SK-N-SH treated with all-trans-retinoic acid at 6 μM for 48 hours (cell line): ENCODE measurements around the gene CCR5AS.
"Not testable (repeated sequence)": the region's sequence is repeated elsewhere in the genome, so short reads cannot be mapped to it uniquely, and the experiment has no call there.

ENCODE experiments used
- ATAC-seq: fragments of 200-7000 bp; cut with Tn5 transposase; 3 replicates; pipeline ENCODE4 v1.9.1; 2020; ENCODE audit warnings: mild to moderate bottlenecking, moderate library complexity
- ARNTL ChIP-seq: fragments of 450-650 bp; formaldehyde crosslinking; IDR thresholded peaks from 2 replicates; pipeline ENCODE4 v1.5.0; 2020; ENCODE audit warnings: low read depth, mild to moderate bottlenecking, moderate library complexity, borderline replicate concordance
- CREB5 ChIP-seq: fragments of 250-450 bp; sonication (Bioruptor Pico); IDR thresholded peaks from 2 replicates; pipeline ENCODE4 v1.5.1; 2020; ENCODE audit warnings: low read depth, mild to moderate bottlenecking, moderate library complexity
- CSDC2 ChIP-seq: fragments of 250-450 bp; sonication (Bioruptor Pico); IDR thresholded peaks from 2 replicates; pipeline ENCODE4 v1.5.0; 2020; ENCODE audit warnings: mild to moderate bottlenecking, moderate library complexity
- CSRNP3 ChIP-seq: fragments of 250-450 bp; sonication (Bioruptor Pico); IDR thresholded peaks from 2 replicates; pipeline ENCODE4 v1.5.1; 2021; ENCODE audit warnings: mild to moderate bottlenecking, moderate library complexity
- ESRRG ChIP-seq: fragments of 250-450 bp; sonication (Bioruptor Pico); IDR thresholded peaks from 2 replicates; pipeline ENCODE4 v1.6.1; 2021; ENCODE audit warnings: mild to moderate bottlenecking
- ISL1 ChIP-seq: fragments of 250-450 bp; sonication (Bioruptor Pico); IDR thresholded peaks from 2 replicates; pipeline ENCODE4 v2.1.2; 2022; ENCODE audit warnings: mild to moderate bottlenecking, moderate library complexity
- OSR1 ChIP-seq: fragments of 250-450 bp; sonication (Bioruptor Pico); IDR thresholded peaks from 2 replicates; pipeline ENCODE4 v1.8.0; 2022; ENCODE audit warnings: moderate library complexity, mild to moderate bottlenecking, inconsistent platforms
- PATZ1 ChIP-seq: fragments of 250-450 bp; sonication (Bioruptor Pico); IDR thresholded peaks from 2 replicates; pipeline ENCODE4 v1.8.0; 2020; ENCODE audit warnings: mild to moderate bottlenecking, moderate library complexity, borderline replicate concordance
- POU6F1 ChIP-seq: fragments of 250-450 bp; sonication (Bioruptor Pico); IDR thresholded peaks from 2 replicates; pipeline ENCODE4 v1.8.0; 2021; ENCODE audit warnings: low read depth, mild to moderate bottlenecking, moderate library complexity, borderline replicate concordance
- PPARA ChIP-seq: fragments of 250-450 bp; sonication (Bioruptor Pico); IDR thresholded peaks from 2 replicates; pipeline ENCODE4 v1.5.0; 2020; ENCODE audit warnings: mild to moderate bottlenecking, borderline replicate concordance
- SNAI2 ChIP-seq: fragments of 250-450 bp; sonication (Bioruptor Pico); IDR thresholded peaks from 2 replicates; pipeline ENCODE4 v1.5.0; 2020; ENCODE audit warnings: mild to moderate bottlenecking, moderate library complexity
- TCF4 ChIP-seq: fragments of 250-450 bp; sonication (Bioruptor Pico); IDR thresholded peaks from 2 replicates; pipeline ENCODE4 v1.8.0; 2021; ENCODE audit warnings: mild to moderate bottlenecking, moderate library complexity, borderline replicate concordance
- TOX ChIP-seq: fragments of 250-450 bp; sonication (Bioruptor Pico); IDR thresholded peaks from 2 replicates; pipeline ENCODE4 v1.8.0; 2021; ENCODE audit warnings: mild to moderate bottlenecking, moderate library complexity, borderline replicate concordance
- ZC3H10 ChIP-seq: fragments of 250-450 bp; sonication (Bioruptor Pico); IDR thresholded peaks from 2 replicates; pipeline ENCODE4 v1.5.1; 2021; ENCODE audit warnings: mild to moderate bottlenecking, moderate library complexity
- ZFP3 ChIP-seq: fragments of 250-450 bp; sonication (Bioruptor Pico); IDR thresholded peaks from 2 replicates; pipeline ENCODE4 v1.5.0; 2020; ENCODE audit warnings: mild to moderate bottlenecking, moderate library complexity
- ZFP30 ChIP-seq: fragments of 450-650 bp; formaldehyde crosslinking; IDR thresholded peaks from 2 replicates; pipeline ENCODE4 v1.5.0; 2022; ENCODE audit warnings: mild to moderate bottlenecking, moderate library complexity
- ZNF70 ChIP-seq: fragments of 450-650 bp; formaldehyde crosslinking; IDR thresholded peaks from 2 replicates; pipeline ENCODE4 v1.5.0; 2020; ENCODE audit warnings: mild to moderate bottlenecking, moderate library complexity
- ZNF8 ChIP-seq: fragments of 450-650 bp; formaldehyde crosslinking; IDR thresholded peaks from 2 replicates; pipeline ENCODE4 v1.5.0; 2020; ENCODE audit warnings: mild to moderate bottlenecking, moderate library complexity

Gene CCR5AS

GRCh38 chr3:46435081-46435726 is 28.3 kb upstream of the CCR5AS start (continued):
- no peak for TF ChIP-seq CSRNP3 (CRISPR knock-in tag)
- no peak for TF ChIP-seq OSR1
- no peak for TF ChIP-seq PATZ1 (CRISPR knock-in tag)

- ATAC-seq, result no peak
- TF ChIP-seq PPARA, result no peak
- TF ChIP-seq ZFP3 (CRISPR knock-in tag), result no peak
- TF ChIP-seq SNAI2 (CRISPR knock-in tag), result no peak
- no peak for TF ChIP-seq CSRNP3 (CRISPR knock-in tag)
- no peak for TF ChIP-seq CSDC2 (CRISPR knock-in tag)
- no peak for TF ChIP-seq TOX
- TF ChIP-seq TCF4 (CRISPR knock-in tag), result no peak
- no peak for TF ChIP-seq ZFP30 (CRISPR knock-in tag)
- TF ChIP-seq ZNF8 (CRISPR knock-in tag), result no peak
- no peak for TF ChIP-seq ESRRG
- no peak for TF ChIP-seq POU6F1 (CRISPR knock-in tag)
- TF ChIP-seq CREB5 (CRISPR knock-in tag), result no peak
- TF ChIP-seq ISL1 (CRISPR knock-in tag), result no peak
- no peak for TF ChIP-seq ZC3H10 (CRISPR knock-in tag)
- TF ChIP-seq ARNTL, result no peak
- no peak for TF ChIP-seq ZNF70 (CRISPR knock-in tag)
- TF ChIP-seq PATZ1 (CRISPR knock-in tag), result no peak
These were observed 27.0 kb upstream of the CCR5AS start for GRCh38 chr3:46433841-46434240.

GRCh38 chr3:46433118-46433517 is 26.3 kb upstream of the CCR5AS start:
- not testable (repeated sequence) for ATAC-seq

GRCh38 chr3:46431905-46432304 is 25.0 kb upstream of the CCR5AS start:
- not testable (repeated sequence) for ATAC-seq

GRCh38 chr3:46430879-46431278 is 24.0 kb upstream of the CCR5AS start:
- ATAC-seq, result not testable (repeated sequence)
